HL-60 (cell line): ENCODE measurements around the gene SLC38A6.

ENCODE experiments used
- CTCF ChIP-seq: IDR thresholded peaks from one replicate; pipeline ENCODE4 v1.5.1; 2011; ENCODE audit warnings: low read length, control low read depth, inconsistent platforms; ENCODE audit not compliant: insufficient read depth
- POLR2AphosphoS5 ChIP-seq: IDR thresholded peaks from 2 replicates; pipeline ENCODE4 v1.6.1; 2012; ENCODE audit warnings: low read depth
- REST ChIP-seq: IDR thresholded peaks from 2 replicates; pipeline ENCODE4 v1.6.1; 2012; ENCODE audit warnings: low read depth; ENCODE audit not compliant: insufficient replicate concordance
- SPI1 ChIP-seq: IDR thresholded peaks from 2 replicates; pipeline ENCODE4 v1.6.1; 2012; ENCODE audit warnings: low read depth, mild to moderate bottlenecking, borderline replicate concordance

- TF ChIP-seq POLR2AphosphoS5 (no peak), CTCF (no peak), REST (no peak), SPI1 (no peak)
These were observed 118.3 kb downstream of the SLC38A6 start for GRCh38 chr14:61099216-61099835.
